ENCODE measurements around the gene HSPG2. TPM values are rescaled to one million over a fixed set of nuclear protein-coding genes. Genes with fewer than 3 reads are reported as not detected.
"Not testable (repeated sequence)": the region's sequence is repeated elsewhere in the genome, so short reads cannot be mapped to it uniquely, and the experiment has no call there.

Gene HSPG2
- total and polyA plus RNA-seq, 5 experiments from 2014 or later: 0.46 to 7.2 (median 3.6) TPM; not detected in 1

GRCh38 chr1:21828506-21829210 lies 108.5 kb downstream of the HSPG2 start:
- Mint-ChIP-seq H3K4me3 (no peak overlapping the region), H3K4me1 (no peaks in the 10 kb centered on the region), H3K27ac (no peak overlapping the region), H3K27me3 (peaks cover 0 to 3% (median 0%) of the 10 kb centered on the region in 5 donors), H3K9me3 (peaks cover 0 to 9% (median 3%) of the 10 kb centered on the region in 9 donors), H3K36me3 (peaks cover 2 to 8% (median 4%) of the 10 kb centered on the region in 3 donors)
- no peak for ATAC-seq
- POLR2A ChIA-PET: no interaction called here
- DNase-seq: no peak

- Mint-ChIP-seq H3K36me3 (peaks cover 0 to 5% (median 3%) of the 10 kb centered on the region in 3 donors), H3K27me3 (peaks cover 0 to 4% (median 0%) of the 10 kb centered on the region in 5 donors), H3K27ac (peak overlapping the region in 1 of 10 donors; percentile 27), H3K9me3 (peaks cover 0 to 9% (median 3%) of the 10 kb centered on the region in 9 donors), H3K4me3 (no peak overlapping the region), H3K4me1 (no peaks in the 10 kb centered on the region)
- ATAC-seq (no peak), DNase-seq (no peak)
- POLR2A ChIA-PET: no interaction called here
Measured at GRCh38 chr1:21828075-21828474, 109.0 kb downstream of the HSPG2 start.

- H3K27me3 Mint-ChIP-seq: peaks cover 0 to 4% (median 0%) of the 10 kb centered on the region in 5 donors
- no peak for DNase-seq
- no peaks in the 10 kb centered on the region for H3K4me1 Mint-ChIP-seq
- POLR2A ChIA-PET: no interaction called here
- no peaks in the 10 kb centered on the region for H3K36me3 Mint-ChIP-seq
- no peak for ATAC-seq
- H3K9me3 Mint-ChIP-seq: no peaks in the 10 kb centered on the region
- H3K27ac Mint-ChIP-seq: no peak overlapping the region
- no peak overlapping the region for H3K4me3 Mint-ChIP-seq
Measured at GRCh38 chr1:21827141-21827679, 109.9 kb downstream of the HSPG2 start.

- ATAC-seq, H3K36me3 Mint-ChIP-seq, H3K9me3 Mint-ChIP-seq, H3K27ac Mint-ChIP-seq, POLR2A ChIA-PET, H3K4me1 Mint-ChIP-seq, H3K27me3 Mint-ChIP-seq, H3K4me3 Mint-ChIP-seq, DNase-seq: not testable (repeated sequence)
Measured at GRCh38 chr1:21826694-21827093, 110.4 kb downstream of the HSPG2 start.

- ATAC-seq: no peak
- POLR2A ChIA-PET: interaction anchor here (1.3 kb wide), 1 partner anchor 14 kb away, joined by 3 read pairs; no protein-coding TSS in a partner anchor
- peaks cover 0 to 4% (median 0%) of the 10 kb centered on the region in 5 donors for H3K27me3 Mint-ChIP-seq
- H3K4me1 Mint-ChIP-seq: no peaks in the 10 kb centered on the region
- H3K36me3 Mint-ChIP-seq: no peaks in the 10 kb centered on the region
- H3K4me3 Mint-ChIP-seq: no peak overlapping the region
- H3K9me3 Mint-ChIP-seq: no peaks in the 10 kb centered on the region
- H3K27ac Mint-ChIP-seq: no peak overlapping the region
- DNase-seq: no peak
Measured at GRCh38 chr1:21825393-21825792, 111.7 kb downstream of the HSPG2 start.

GRCh38 chr1:21824926-21825325 lies 112.2 kb downstream of the HSPG2 start:
- Mint-ChIP-seq H3K4me3 (no peak overlapping the region), H3K36me3 (no peaks in the 10 kb centered on the region), H3K4me1 (no peaks in the 10 kb centered on the region), H3K27ac (no peak overlapping the region), H3K27me3 (peaks cover 0 to 4% (median 0%) of the 10 kb centered on the region in 5 donors), H3K9me3 (no peaks in the 10 kb centered on the region)
- POLR2A ChIA-PET: interaction anchor here (1.3 kb wide), 1 partner anchor 14 kb away, joined by 3 read pairs; no protein-coding TSS in a partner anchor
- DNase-seq (no peak), ATAC-seq (no peak)

- Mint-ChIP-seq H3K9me3 (no peaks in the 10 kb centered on the region), H3K4me1 (no peaks in the 10 kb centered on the region), H3K27ac (no peak overlapping the region), H3K27me3 (peaks cover 0 to 4% (median 0%) of the 10 kb centered on the region in 5 donors), H3K36me3 (no peaks in the 10 kb centered on the region), H3K4me3 (no peak overlapping the region)
- DNase-seq (no peak), ATAC-seq (no peak)
- POLR2A ChIA-PET: no interaction called here
Measured at GRCh38 chr1:21823980-21824702, 113.0 kb downstream of the HSPG2 start.

- peaks cover 0 to 4% (median 0%) of the 10 kb centered on the region in 5 donors for H3K27me3 Mint-ChIP-seq
- no peaks in the 10 kb centered on the region for H3K9me3 Mint-ChIP-seq
- ATAC-seq (no peak), DNase-seq (no peak)
- no peak overlapping the region for H3K4me3 Mint-ChIP-seq
- H3K36me3 Mint-ChIP-seq: no peaks in the 10 kb centered on the region
- H3K4me1 Mint-ChIP-seq: peaks cover 2 to 5% (median 3%) of the 10 kb centered on the region in 4 donors
- POLR2A ChIA-PET: no interaction called here
- H3K27ac Mint-ChIP-seq: no peak overlapping the region
Measured at GRCh38 chr1:21823206-21823979, 113.7 kb downstream of the HSPG2 start.

GRCh38 chr1:21822349-21822748 lies 114.8 kb downstream of the HSPG2 start:
- Mint-ChIP-seq H3K27ac (peak overlapping the region in 1 of 10 donors; percentile 43), H3K4me3 (no peak overlapping the region), H3K9me3 (no peaks in the 10 kb centered on the region), H3K27me3 (peaks cover 0 to 4% (median 0%) of the 10 kb centered on the region in 5 donors), H3K36me3 (no peaks in the 10 kb centered on the region), H3K4me1 (peaks cover 2 to 6% (median 4%) of the 10 kb centered on the region in 4 donors)
- no peak for DNase-seq
- ATAC-seq: no peak
- POLR2A ChIA-PET: no interaction called here

- no peaks in the 10 kb centered on the region for H3K9me3 Mint-ChIP-seq
- DNase-seq (no peak), ATAC-seq (no peak)
- H3K36me3 Mint-ChIP-seq: no peaks in the 10 kb centered on the region
- H3K4me3 Mint-ChIP-seq: no peak overlapping the region
- H3K27ac Mint-ChIP-seq: no peak overlapping the region
- POLR2A ChIA-PET: no interaction called here
- H3K4me1 Mint-ChIP-seq: peaks cover 2 to 6% (median 4%) of the 10 kb centered on the region in 4 donors
- peaks cover 0 to 4% (median 0%) of the 10 kb centered on the region in 5 donors for H3K27me3 Mint-ChIP-seq
Measured at GRCh38 chr1:21821385-21822019, 115.6 kb downstream of the HSPG2 start.

- Mint-ChIP-seq H3K4me3 (no peak overlapping the region), H3K9me3 (no peaks in the 10 kb centered on the region), H3K36me3 (no peaks in the 10 kb centered on the region), H3K27me3 (peaks cover 0 to 4% (median 0%) of the 10 kb centered on the region in 5 donors), H3K4me1 (peaks cover 2 to 6% (median 5%) of the 10 kb centered on the region in 4 donors), H3K27ac (peak overlapping the region in 1 of 10 donors; percentile 5)
- POLR2A ChIA-PET: no interaction called here
- DNase-seq (no peak), ATAC-seq (no peak)
Measured at GRCh38 chr1:21820597-21821232, 116.4 kb downstream of the HSPG2 start.

GRCh38 chr1:21818656-21819055 lies 118.5 kb downstream of the HSPG2 start:
- Mint-ChIP-seq H3K4me1 (peaks cover 5 to 14% (median 10%) of the 10 kb centered on the region in 4 donors), H3K27me3 (peaks cover 0 to 5% (median 3%) of the 10 kb centered on the region in 5 donors), H3K36me3 (no peaks in the 10 kb centered on the region), H3K4me3 (no peak overlapping the region), H3K9me3 (peaks cover 0 to 2% (median 0%) of the 10 kb centered on the region in 9 donors), H3K27ac (peak overlapping the region in 1 of 10 donors; percentile 73)
- ATAC-seq (peak in 1 of 2 donors; percentile 61), DNase-seq (peak in 5 of 10 donors; percentile 6 to 35 (median 23))
- POLR2A ChIA-PET: no interaction called here
